IPS-15b (cell line): Measurements from ENCODE around the gene SOX4.
"Not testable (repeated sequence)": the region's sequence is repeated elsewhere in the genome, so short reads cannot be mapped to it uniquely, and the experiment has no call there.

Experiments used
- H3K27me3 ChIP-seq: one replicate; pipeline ENCODE4 v1.6.1; 2013; ENCODE audit warnings: low read length; ENCODE audit not compliant: control insufficient read depth, insufficient read depth
- H3K36me3 ChIP-seq: one replicate; pipeline ENCODE4 v1.6.1; 2013; ENCODE audit warnings: low read length; ENCODE audit not compliant: control insufficient read depth, insufficient read depth
- H3K4me1 ChIP-seq: one replicate; pipeline ENCODE4 v1.6.1; 2013; ENCODE audit warnings: mild to moderate bottlenecking, low read length; ENCODE audit not compliant: control insufficient read depth, insufficient read depth
- H3K4me3 ChIP-seq: one replicate; pipeline ENCODE4 v1.5.1; 2013; ENCODE audit warnings: low read depth, low read length
- H3K9ac ChIP-seq: one replicate; pipeline ENCODE4 v1.6.1; 2013; ENCODE audit warnings: low read depth, mild to moderate bottlenecking, low read length
- H3K9me3 ChIP-seq: one replicate; pipeline ENCODE4 v1.6.1; 2013; ENCODE audit warnings: mild to moderate bottlenecking, low read length; ENCODE audit not compliant: control insufficient read depth, insufficient read depth

The SOX4 gene

GRCh38 chr6:21593412-21593926 is at the start of gene SOX4:
TSS of gene SOX4 (plus strand) at chr6:21593751. CDS start at chr6:21594535, 784 bp downstream.
- Histone ChIP-seq H3K9me3 (no peaks in the 10 kb centered on the region), H3K4me3 (peak within 1 kb of the TSS; percentile 98), H3K27me3 (peaks cover 2% of the 10 kb centered on the region), H3K36me3 (no peaks in the 10 kb centered on the region), H3K4me1 (no peaks in the 10 kb centered on the region), H3K9ac (peak within 1 kb of the TSS; percentile 95)

GRCh38 chr6:21552286-21552685 is 41.3 kb upstream of the SOX4 start:
- not testable (repeated sequence) for H3K9me3 ChIP-seq, H3K4me1 ChIP-seq, H3K27me3 ChIP-seq, H3K4me3 ChIP-seq, H3K9ac ChIP-seq, H3K36me3 ChIP-seq

GRCh38 chr6:21554286-21554685 is 39.3 kb upstream of the SOX4 start:
- Histone ChIP-seq H3K4me1 (no peaks in the 10 kb centered on the region), H3K9me3 (peaks cover under 1% of the 10 kb centered on the region), H3K4me3 (no peak overlapping the region), H3K9ac (no peak overlapping the region), H3K36me3 (no peaks in the 10 kb centered on the region), H3K27me3 (no peaks in the 10 kb centered on the region)

- no peak overlapping the region for H3K9ac ChIP-seq
- H3K36me3 ChIP-seq, result no peaks in the 10 kb centered on the region
- no peak overlapping the region for H3K4me3 ChIP-seq
- no peaks in the 10 kb centered on the region for H3K9me3 ChIP-seq
- no peaks in the 10 kb centered on the region for H3K4me1 ChIP-seq
- no peaks in the 10 kb centered on the region for H3K27me3 ChIP-seq
Observed at GRCh38 chr6:21555197-21555596, 38.4 kb upstream of the SOX4 start.

- no peak overlapping the region for H3K9ac ChIP-seq
- H3K4me1 ChIP-seq, result no peaks in the 10 kb centered on the region
- no peaks in the 10 kb centered on the region for H3K27me3 ChIP-seq
- H3K4me3 ChIP-seq, result no peak overlapping the region
- H3K36me3 ChIP-seq, result no peaks in the 10 kb centered on the region
- no peaks in the 10 kb centered on the region for H3K9me3 ChIP-seq
Observed at GRCh38 chr6:21556511-21556910, 37.0 kb upstream of the SOX4 start.

GRCh38 chr6:21556968-21557721 is 36.4 kb upstream of the SOX4 start:
- Histone ChIP-seq H3K36me3 (no peaks in the 10 kb centered on the region), H3K9ac (no peak overlapping the region), H3K27me3 (no peaks in the 10 kb centered on the region), H3K9me3 (no peaks in the 10 kb centered on the region), H3K4me3 (no peak overlapping the region), H3K4me1 (no peaks in the 10 kb centered on the region)

- no peaks in the 10 kb centered on the region for H3K27me3 ChIP-seq
Observed at GRCh38 chr6:21559238-21559637, 34.3 kb upstream of the SOX4 start.

GRCh38 chr6:21560249-21560648 is 33.3 kb upstream of the SOX4 start:
- Histone ChIP-seq H3K4me1 (no peaks in the 10 kb centered on the region), H3K4me3 (no peak overlapping the region), H3K9me3 (no peaks in the 10 kb centered on the region), H3K36me3 (no peaks in the 10 kb centered on the region), H3K27me3 (no peaks in the 10 kb centered on the region), H3K9ac (no peak overlapping the region)

More at GRCh38 chr6:21559238-21559637, 34.3 kb upstream of the SOX4 start:
- Histone ChIP-seq H3K36me3 (no peaks in the 10 kb centered on the region), H3K9ac (no peak overlapping the region), H3K4me1 (no peaks in the 10 kb centered on the region), H3K4me3 (no peak overlapping the region), H3K9me3 (no peaks in the 10 kb centered on the region)

- Histone ChIP-seq H3K4me1 (no peaks in the 10 kb centered on the region), H3K9me3 (no peaks in the 10 kb centered on the region), H3K9ac (no peak overlapping the region), H3K4me3 (no peak overlapping the region), H3K36me3 (no peaks in the 10 kb centered on the region), H3K27me3 (no peaks in the 10 kb centered on the region)
Observed at GRCh38 chr6:21565431-21565830, 28.1 kb upstream of the SOX4 start.

GRCh38 chr6:21578523-21578922 is 15.0 kb upstream of the SOX4 start:
- no peaks in the 10 kb centered on the region for H3K9me3 ChIP-seq
- H3K4me1 ChIP-seq, result no peaks in the 10 kb centered on the region

GRCh38 chr6:21582651-21583050 is 10.9 kb upstream of the SOX4 start:
- Histone ChIP-seq H3K4me1 (no peaks in the 10 kb centered on the region), H3K27me3 (peaks cover 6% of the 10 kb centered on the region), H3K9me3 (no peaks in the 10 kb centered on the region), H3K4me3 (no peak overlapping the region), H3K9ac (no peak overlapping the region), H3K36me3 (no peaks in the 10 kb centered on the region)

More at GRCh38 chr6:21578523-21578922, 15.0 kb upstream of the SOX4 start:
- Histone ChIP-seq H3K4me3 (no peak overlapping the region), H3K36me3 (no peaks in the 10 kb centered on the region), H3K27me3 (no peaks in the 10 kb centered on the region), H3K9ac (no peak overlapping the region)

- peak overlapping the region; percentile 87 for H3K4me3 ChIP-seq
- H3K9me3 ChIP-seq, result no peaks in the 10 kb centered on the region
- H3K36me3 ChIP-seq, result no peaks in the 10 kb centered on the region
- no peak overlapping the region for H3K9ac ChIP-seq
- no peaks in the 10 kb centered on the region for H3K4me1 ChIP-seq
- peaks cover 11% of the 10 kb centered on the region for H3K27me3 ChIP-seq
Observed at GRCh38 chr6:21586300-21586699, 7.3 kb upstream of the SOX4 start.
